ENCODE measurements around the gene CAMKK1. TPM values are rescaled to one million over a fixed set of nuclear protein-coding genes. Genes with fewer than 3 reads are reported as not detected.

CAMKK1 gene
- total and polyA plus RNA-seq, 2 experiments from 2014 or later: 4.3 to 7.1 TPM

DNA sequence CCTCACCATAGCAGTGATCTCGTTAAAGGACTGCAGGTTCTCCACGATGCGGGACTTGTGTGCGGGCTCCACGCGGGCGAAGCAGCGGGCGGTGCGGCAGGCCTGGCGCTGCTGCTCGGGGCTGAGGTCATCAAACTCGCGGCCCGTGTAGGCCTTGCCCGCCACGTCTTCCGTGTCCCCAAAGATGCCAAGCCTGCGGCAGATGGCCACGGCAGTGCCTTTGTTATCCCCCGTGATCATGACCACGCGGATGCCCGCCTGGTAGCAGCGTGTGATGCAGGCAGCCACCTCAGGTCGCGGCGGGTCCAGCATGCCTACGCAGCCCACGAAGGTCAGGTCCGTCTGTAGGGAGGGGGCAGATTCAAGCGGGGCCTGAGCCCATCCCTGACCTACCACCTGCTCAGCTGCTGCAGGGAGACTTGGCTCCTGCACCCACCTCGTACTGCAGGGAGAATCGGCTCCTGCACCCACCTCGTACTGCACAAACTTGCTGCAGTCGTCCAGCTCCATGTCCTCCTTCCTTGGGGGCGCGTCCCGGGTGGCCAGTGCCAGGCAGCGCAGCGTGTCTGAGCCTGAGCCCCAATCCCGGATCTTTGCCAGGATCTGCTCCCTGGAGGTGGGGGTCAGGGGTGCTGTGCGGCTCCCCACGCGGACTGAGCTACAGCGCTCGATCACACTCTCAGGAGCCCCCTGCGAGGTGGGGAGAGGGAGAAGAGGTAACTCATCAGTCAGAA is 48.3 kb upstream of the CAMKK1 start:
- no peaks in the 10 kb centered on the region for H3K79me2 ChIP-seq (replicated peaks; ENCODE audit: insufficient read depth)
- H3K27me3 ChIP-seq (ENCODE audit: insufficient read depth): no peaks in the 10 kb centered on the region
- peaks cover 12% of the 10 kb centered on the region for H3K27me3 Mint-ChIP-seq (ENCODE audit: insufficient read depth, low read depth, poor library complexity)
- H3K27ac Mint-ChIP-seq: no peak overlapping the region
- no peak overlapping the region for H3K27ac ChIP-seq (ENCODE audit: low read depth)
- H3K4me3 ChIP-seq: no peak overlapping the region
- peaks cover 7% of the 10 kb centered on the region for H3K4me1 Mint-ChIP-seq
- no peak overlapping the region for H3K4me2 ChIP-seq
- ATAC-seq (no peak), DNase-seq (ENCODE audit: low spot score) (no peak)
- H3K36me3 ChIP-seq (ENCODE audit: insufficient read depth): no peaks in the 10 kb centered on the region
- peaks cover 5% of the 10 kb centered on the region for H3K4me1 ChIP-seq (ENCODE audit: insufficient read depth)
- H3K9me2 ChIP-seq (ENCODE audit: insufficient read depth): no peaks in the 10 kb centered on the region
- no peaks in the 10 kb centered on the region for H3F3A ChIP-seq (replicated peaks; ENCODE audit: low read depth)
- no peaks in the 10 kb centered on the region; the same call in 2 of the 3 replicates for H3K9me3 Mint-ChIP-seq
- H3K4me3 Mint-ChIP-seq: no peak overlapping the region
- no peaks in the 10 kb centered on the region for H4K20me1 ChIP-seq (replicated peaks; ENCODE audit: insufficient read depth)
- H2AFZ ChIP-seq: no peak overlapping the region
- H3K36me3 Mint-ChIP-seq (ENCODE audit: low read depth): peaks cover 12% of the 10 kb centered on the region; the same call in 1 of the 3 replicates
- no peak for TF ChIP-seq EZH2phosphoT487 (IDR thresholded peaks at IDR 0.05; ENCODE audit: unreplicated experiment)
- no peak for TF ChIP-seq ZNF331 (CRISPR knock-in tag; IDR thresholded peaks at IDR 0.05; ENCODE audit: low read depth)
- no peak for TF ChIP-seq JUNB (IDR thresholded peaks at IDR 0.05; ENCODE audit: unreplicated experiment)
- no peak for TF ChIP-seq ZNF114 (CRISPR knock-in tag; IDR thresholded peaks at IDR 0.05)
- TF ChIP-seq, protein P1, sequence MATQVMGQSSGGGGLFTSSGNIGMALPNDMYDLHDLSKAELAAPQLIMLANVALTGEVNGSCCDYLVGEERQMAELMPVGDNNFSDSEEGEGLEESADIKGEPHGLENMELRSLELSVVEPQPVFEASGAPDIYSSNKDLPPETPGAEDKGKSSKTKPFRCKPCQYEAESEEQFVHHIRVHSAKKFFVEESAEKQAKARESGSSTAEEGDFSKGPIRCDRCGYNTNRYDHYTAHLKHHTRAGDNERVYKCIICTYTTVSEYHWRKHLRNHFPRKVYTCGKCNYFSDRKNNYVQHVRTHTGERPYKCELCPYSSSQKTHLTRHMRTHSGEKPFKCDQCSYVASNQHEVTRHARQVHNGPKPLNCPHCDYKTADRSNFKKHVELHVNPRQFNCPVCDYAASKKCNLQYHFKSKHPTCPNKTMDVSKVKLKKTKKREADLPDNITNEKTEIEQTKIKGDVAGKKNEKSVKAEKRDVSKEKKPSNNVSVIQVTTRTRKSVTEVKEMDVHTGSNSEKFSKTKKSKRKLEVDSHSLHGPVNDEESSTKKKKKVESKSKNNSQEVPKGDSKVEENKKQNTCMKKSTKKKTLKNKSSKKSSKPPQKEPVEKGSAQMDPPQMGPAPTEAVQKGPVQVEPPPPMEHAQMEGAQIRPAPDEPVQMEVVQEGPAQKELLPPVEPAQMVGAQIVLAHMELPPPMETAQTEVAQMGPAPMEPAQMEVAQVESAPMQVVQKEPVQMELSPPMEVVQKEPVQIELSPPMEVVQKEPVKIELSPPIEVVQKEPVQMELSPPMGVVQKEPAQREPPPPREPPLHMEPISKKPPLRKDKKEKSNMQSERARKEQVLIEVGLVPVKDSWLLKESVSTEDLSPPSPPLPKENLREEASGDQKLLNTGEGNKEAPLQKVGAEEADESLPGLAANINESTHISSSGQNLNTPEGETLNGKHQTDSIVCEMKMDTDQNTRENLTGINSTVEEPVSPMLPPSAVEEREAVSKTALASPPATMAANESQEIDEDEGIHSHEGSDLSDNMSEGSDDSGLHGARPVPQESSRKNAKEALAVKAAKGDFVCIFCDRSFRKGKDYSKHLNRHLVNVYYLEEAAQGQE (IDR thresholded peaks at IDR 0.05; ENCODE audit: unreplicated experiment): no peak
- TF ChIP-seq, protein P2, sequence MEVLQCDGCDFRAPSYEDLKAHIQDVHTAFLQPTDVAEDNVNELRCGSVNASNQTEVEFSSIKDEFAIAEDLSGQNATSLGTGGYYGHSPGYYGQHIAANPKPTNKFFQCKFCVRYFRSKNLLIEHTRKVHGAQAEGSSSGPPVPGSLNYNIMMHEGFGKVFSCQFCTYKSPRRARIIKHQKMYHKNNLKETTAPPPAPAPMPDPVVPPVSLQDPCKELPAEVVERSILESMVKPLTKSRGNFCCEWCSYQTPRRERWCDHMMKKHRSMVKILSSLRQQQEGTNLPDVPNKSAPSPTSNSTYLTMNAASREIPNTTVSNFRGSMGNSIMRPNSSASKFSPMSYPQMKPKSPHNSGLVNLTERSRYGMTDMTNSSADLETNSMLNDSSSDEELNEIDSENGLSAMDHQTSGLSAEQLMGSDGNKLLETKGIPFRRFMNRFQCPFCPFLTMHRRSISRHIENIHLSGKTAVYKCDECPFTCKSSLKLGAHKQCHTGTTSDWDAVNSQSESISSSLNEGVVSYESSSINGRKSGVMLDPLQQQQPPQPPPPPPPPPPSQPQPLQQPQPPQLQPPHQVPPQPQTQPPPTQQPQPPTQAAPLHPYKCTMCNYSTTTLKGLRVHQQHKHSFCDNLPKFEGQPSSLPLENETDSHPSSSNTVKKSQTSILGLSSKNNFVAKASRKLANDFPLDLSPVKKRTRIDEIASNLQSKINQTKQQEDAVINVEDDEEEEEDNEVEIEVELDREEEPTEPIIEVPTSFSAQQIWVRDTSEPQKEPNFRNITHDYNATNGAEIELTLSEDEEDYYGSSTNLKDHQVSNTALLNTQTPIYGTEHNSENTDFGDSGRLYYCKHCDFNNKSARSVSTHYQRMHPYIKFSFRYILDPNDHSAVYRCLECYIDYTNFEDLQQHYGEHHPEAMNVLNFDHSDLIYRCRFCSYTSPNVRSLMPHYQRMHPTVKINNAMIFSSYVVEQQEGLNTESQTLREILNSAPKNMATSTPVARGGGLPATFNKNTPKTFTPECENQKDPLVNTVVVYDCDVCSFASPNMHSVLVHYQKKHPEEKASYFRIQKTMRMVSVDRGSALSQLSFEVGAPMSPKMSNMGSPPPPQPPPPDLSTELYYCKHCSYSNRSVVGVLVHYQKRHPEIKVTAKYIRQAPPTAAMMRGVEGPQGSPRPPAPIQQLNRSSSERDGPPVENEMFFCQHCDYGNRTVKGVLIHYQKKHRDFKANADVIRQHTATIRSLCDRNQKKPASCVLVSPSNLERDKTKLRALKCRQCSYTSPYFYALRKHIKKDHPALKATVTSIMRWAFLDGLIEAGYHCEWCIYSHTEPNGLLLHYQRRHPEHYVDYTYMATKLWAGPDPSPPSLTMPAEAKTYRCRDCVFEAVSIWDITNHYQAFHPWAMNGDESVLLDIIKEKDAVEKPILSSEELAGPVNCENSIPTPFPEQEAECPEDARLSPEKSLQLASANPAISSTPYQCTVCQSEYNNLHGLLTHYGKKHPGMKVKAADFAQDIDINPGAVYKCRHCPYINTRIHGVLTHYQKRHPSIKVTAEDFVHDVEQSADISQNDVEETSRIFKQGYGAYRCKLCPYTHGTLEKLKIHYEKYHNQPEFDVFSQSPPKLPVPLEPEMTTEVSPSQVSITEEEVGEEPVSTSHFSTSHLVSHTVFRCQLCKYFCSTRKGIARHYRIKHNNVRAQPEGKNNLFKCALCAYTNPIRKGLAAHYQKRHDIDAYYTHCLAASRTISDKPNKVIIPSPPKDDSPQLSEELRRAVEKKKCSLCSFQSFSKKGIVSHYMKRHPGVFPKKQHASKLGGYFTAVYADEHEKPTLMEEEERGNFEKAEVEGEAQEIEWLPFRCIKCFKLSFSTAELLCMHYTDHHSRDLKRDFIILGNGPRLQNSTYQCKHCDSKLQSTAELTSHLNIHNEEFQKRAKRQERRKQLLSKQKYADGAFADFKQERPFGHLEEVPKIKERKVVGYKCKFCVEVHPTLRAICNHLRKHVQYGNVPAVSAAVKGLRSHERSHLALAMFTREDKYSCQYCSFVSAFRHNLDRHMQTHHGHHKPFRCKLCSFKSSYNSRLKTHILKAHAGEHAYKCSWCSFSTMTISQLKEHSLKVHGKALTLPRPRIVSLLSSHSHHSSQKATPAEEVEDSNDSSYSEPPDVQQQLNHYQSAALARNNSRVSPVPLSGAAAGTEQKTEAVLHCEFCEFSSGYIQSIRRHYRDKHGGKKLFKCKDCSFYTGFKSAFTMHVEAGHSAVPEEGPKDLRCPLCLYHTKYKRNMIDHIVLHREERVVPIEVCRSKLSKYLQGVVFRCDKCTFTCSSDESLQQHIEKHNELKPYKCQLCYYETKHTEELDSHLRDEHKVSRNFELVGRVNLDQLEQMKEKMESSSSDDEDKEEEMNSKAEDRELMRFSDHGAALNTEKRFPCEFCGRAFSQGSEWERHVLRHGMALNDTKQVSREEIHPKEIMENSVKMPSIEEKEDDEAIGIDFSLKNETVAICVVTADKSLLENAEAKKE (CRISPR knock-in tag; IDR thresholded peaks at IDR 0.05): no peak
- no peak for TF ChIP-seq EZH2 (IDR thresholded peaks at IDR 0.05; ENCODE audit: low read depth, unreplicated experiment)
- no peak for TF ChIP-seq POLR2AphosphoS5 (IDR thresholded peaks at IDR 0.05; ENCODE audit: low read depth)
- TF ChIP-seq, protein P3, sequence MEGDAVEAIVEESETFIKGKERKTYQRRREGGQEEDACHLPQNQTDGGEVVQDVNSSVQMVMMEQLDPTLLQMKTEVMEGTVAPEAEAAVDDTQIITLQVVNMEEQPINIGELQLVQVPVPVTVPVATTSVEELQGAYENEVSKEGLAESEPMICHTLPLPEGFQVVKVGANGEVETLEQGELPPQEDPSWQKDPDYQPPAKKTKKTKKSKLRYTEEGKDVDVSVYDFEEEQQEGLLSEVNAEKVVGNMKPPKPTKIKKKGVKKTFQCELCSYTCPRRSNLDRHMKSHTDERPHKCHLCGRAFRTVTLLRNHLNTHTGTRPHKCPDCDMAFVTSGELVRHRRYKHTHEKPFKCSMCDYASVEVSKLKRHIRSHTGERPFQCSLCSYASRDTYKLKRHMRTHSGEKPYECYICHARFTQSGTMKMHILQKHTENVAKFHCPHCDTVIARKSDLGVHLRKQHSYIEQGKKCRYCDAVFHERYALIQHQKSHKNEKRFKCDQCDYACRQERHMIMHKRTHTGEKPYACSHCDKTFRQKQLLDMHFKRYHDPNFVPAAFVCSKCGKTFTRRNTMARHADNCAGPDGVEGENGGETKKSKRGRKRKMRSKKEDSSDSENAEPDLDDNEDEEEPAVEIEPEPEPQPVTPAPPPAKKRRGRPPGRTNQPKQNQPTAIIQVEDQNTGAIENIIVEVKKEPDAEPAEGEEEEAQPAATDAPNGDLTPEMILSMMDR (conservative IDR thresholded peaks at IDR 0.05; ENCODE audit: low read depth in 2 of 2): no peak
- TF ChIP-seq CREB1 (CRISPR knock-in tag; IDR thresholded peaks at IDR 0.05; ENCODE audit: low read depth): no peak
- TF ChIP-seq NANOG (IDR thresholded peaks at IDR 0.05; ENCODE audit: borderline replicate concordance): no peak
- no peak for TF ChIP-seq STAT1 (IDR thresholded peaks at IDR 0.05; ENCODE audit: unreplicated experiment)
- TF ChIP-seq, protein P4, sequence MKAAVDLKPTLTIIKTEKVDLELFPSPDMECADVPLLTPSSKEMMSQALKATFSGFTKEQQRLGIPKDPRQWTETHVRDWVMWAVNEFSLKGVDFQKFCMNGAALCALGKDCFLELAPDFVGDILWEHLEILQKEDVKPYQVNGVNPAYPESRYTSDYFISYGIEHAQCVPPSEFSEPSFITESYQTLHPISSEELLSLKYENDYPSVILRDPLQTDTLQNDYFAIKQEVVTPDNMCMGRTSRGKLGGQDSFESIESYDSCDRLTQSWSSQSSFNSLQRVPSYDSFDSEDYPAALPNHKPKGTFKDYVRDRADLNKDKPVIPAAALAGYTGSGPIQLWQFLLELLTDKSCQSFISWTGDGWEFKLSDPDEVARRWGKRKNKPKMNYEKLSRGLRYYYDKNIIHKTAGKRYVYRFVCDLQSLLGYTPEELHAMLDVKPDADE (IDR thresholded peaks at IDR 0.05): no peak

Data from GM23338 (cell line).